Gastrocnemius medialis (tissue), 4 donors: ENCODE results near the gene RAB38.

Experiments used
- POLR2A ChIP-seq, 2 donors: fragments of 450-650 bp; IDR thresholded peaks; one replicate each; pipeline ENCODE4 v1.6.1; 2017; ENCODE audit warnings: antibody characterized with exemption in 2 of 2, mild to moderate bottlenecking in 2 of 2, moderate library complexity in 2 of 2
- TF ChIP-seq, protein P1 (sequence below), 5 experiments: fragments of 450-650 bp in 3 of 5; fragments of 200-600 bp in 2 of 5; sonication (generic) in 2 of 5; IDR thresholded peaks in 4 of 5; conservative IDR thresholded peaks in 1 of 5; 1 replicate in 4 of 5; 2 replicates in 1 of 5; pipeline ENCODE4 v1.5.1; 2016 to 2019; ENCODE audit warnings: antibody characterized with exemption in 5 of 5, mild to moderate bottlenecking in 3 of 5, moderate library complexity in 3 of 5

DNA sequence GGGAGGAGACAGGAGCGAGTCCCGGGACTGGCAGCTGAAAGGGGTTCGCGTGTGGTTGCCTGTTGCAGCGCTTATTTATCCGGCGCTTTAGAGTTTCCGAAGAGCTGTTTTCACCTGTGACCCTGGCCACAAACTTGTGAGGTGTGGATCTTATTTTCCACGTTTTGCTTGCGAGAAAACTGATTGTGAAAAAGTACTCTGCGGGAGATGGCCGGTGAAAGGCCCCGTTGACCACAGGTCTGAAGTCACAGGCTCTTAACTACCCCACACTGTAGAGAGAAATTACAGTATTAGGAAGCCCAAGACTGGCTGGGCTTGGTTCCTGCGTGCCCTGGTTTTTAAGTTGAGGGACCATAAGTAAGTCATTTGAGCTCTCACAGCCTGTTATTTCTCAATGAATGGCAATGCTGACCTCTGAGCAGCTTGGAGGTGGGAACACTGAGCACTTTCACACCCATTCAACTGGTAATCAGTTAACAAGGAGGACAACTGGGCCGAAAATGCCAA, 379 bp upstream of the RAB38 start:
- TF ChIP-seq, protein P1, sequence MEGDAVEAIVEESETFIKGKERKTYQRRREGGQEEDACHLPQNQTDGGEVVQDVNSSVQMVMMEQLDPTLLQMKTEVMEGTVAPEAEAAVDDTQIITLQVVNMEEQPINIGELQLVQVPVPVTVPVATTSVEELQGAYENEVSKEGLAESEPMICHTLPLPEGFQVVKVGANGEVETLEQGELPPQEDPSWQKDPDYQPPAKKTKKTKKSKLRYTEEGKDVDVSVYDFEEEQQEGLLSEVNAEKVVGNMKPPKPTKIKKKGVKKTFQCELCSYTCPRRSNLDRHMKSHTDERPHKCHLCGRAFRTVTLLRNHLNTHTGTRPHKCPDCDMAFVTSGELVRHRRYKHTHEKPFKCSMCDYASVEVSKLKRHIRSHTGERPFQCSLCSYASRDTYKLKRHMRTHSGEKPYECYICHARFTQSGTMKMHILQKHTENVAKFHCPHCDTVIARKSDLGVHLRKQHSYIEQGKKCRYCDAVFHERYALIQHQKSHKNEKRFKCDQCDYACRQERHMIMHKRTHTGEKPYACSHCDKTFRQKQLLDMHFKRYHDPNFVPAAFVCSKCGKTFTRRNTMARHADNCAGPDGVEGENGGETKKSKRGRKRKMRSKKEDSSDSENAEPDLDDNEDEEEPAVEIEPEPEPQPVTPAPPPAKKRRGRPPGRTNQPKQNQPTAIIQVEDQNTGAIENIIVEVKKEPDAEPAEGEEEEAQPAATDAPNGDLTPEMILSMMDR (IDR thresholded peaks at IDR 0.05 in 4 of 5, conservative IDR thresholded peaks at IDR 0.05 in 1 of 5): no peak
- no peak for TF ChIP-seq POLR2A (IDR thresholded peaks at IDR 0.05)
